Vagina (tissue), 2 donors: ENCODE results near the gene DCD. TPM values are rescaled to one million over a fixed set of nuclear protein-coding genes. Genes with fewer than 3 reads are reported as not detected.

ENCODE experiments used
- DNase-seq, 2 donors: peaks; one replicate each; pipeline ENCODE4 v3.0.0-alpha.2; 2017; ENCODE audit errors: extremely low spot score in 2 of 2
- H3K27ac ChIP-seq: fragments of 200-600 bp; sonication (generic); one replicate; pipeline ENCODE4 v1.5.1; 2019
- H3K27me3 ChIP-seq: fragments of 200-600 bp; sonication (generic); one replicate; pipeline ENCODE4 v1.5.1; 2019
- H3K36me3 ChIP-seq, 2 donors: fragments of 200-600 bp; sonication (generic); one replicate each; pipeline ENCODE4 v1.5.1; 2017 to 2019
- H3K4me1 ChIP-seq: fragments of 200-600 bp; sonication (generic); one replicate; pipeline ENCODE4 v1.5.1; 2019
- H3K4me3 ChIP-seq, 2 donors: fragments of 200-600 bp; sonication (generic); 1 replicate in 1 of 2; 2 replicates in 1 of 2; pipeline ENCODE4 v1.5.1; 2016 to 2019
- H3K9me3 ChIP-seq: fragments of 200-600 bp; sonication (generic); one replicate; pipeline ENCODE4 v1.5.1; 2019
- CTCF ChIP-seq, 3 experiments: fragments of 450-650 bp in 2 of 3; fragments of 200-600 bp in 1 of 3; sonication (generic) in 1 of 3; IDR thresholded peaks; one replicate each; pipeline ENCODE4 v1.5.1; 2017 to 2019; ENCODE audit warnings: antibody characterized with exemption in 3 of 3, mild to moderate bottlenecking in 2 of 3, moderate library complexity in 2 of 3
- POLR2A ChIP-seq, 2 donors: fragments of 450-650 bp; IDR thresholded peaks; one replicate each; pipeline ENCODE4 v1.6.1; 2017; ENCODE audit warnings: antibody characterized with exemption in 2 of 2, mild to moderate bottlenecking in 2 of 2, moderate library complexity in 2 of 2
- POLR2AphosphoS5 ChIP-seq, 2 donors: sonication (generic); formaldehyde crosslinking; IDR thresholded peaks; one replicate each; pipeline ENCODE4 v1.9.0; 2017; ENCODE audit warnings: antibody characterized with exemption in 2 of 2, mild to moderate bottlenecking in 2 of 2, low read depth in 1 of 2; ENCODE audit not compliant: insufficient read depth in 1 of 2
- intact Hi-C: fragments of 100-400 bp; cut with DNase I; formaldehyde crosslinking; loops from one replicate; pipeline ENCODE4 v1.15.1; 2023
- total RNA-seq: library from RNA; depleted of rRNA; stranded (reverse); fragments of >200 nt; gene quantifications from one replicate; pipeline ENCODE4 v1.2.3, GENCODE V29; 2016

DCD gene
- total RNA-seq, 1 donor from 2014 or later, result not detected

- Histone ChIP-seq H3K27ac (no peak overlapping the region), H3K4me1 (no peaks in the 10 kb centered on the region), H3K4me3 (no peak overlapping the region), H3K27me3 (no peaks in the 10 kb centered on the region), H3K36me3 (no peaks in the 10 kb centered on the region), H3K9me3 (no peaks in the 10 kb centered on the region)
- no peak for DNase-seq
- TF ChIP-seq POLR2AphosphoS5 (IDR thresholded peaks at IDR 0.05; ENCODE audit: insufficient read depth in 1 of 2, low read depth in 1 of 2) (no peak), CTCF (IDR thresholded peaks at IDR 0.05) (no peak), POLR2A (IDR thresholded peaks at IDR 0.05) (no peak)
- intact Hi-C loops, result no loop called here
Measured at GRCh38 chr12:54662026-54662425, 13.9 kb upstream of the DCD start.

GRCh38 chr12:54661048-54661447, 12.9 kb upstream of the DCD start:
- DNase-seq, result no peak
- no peaks in the 10 kb centered on the region for H3K36me3 ChIP-seq
- H3K27ac ChIP-seq, result no peak overlapping the region
- H3K4me3 ChIP-seq, result no peak overlapping the region
- no peaks in the 10 kb centered on the region for H3K9me3 ChIP-seq
- TF ChIP-seq POLR2A (IDR thresholded peaks at IDR 0.05) (no peak), POLR2AphosphoS5 (IDR thresholded peaks at IDR 0.05; ENCODE audit: insufficient read depth in 1 of 2, low read depth in 1 of 2) (no peak), CTCF (IDR thresholded peaks at IDR 0.05) (no peak)
- intact Hi-C loops, result no loop called here
- no peaks in the 10 kb centered on the region for H3K4me1 ChIP-seq
- no peaks in the 10 kb centered on the region for H3K27me3 ChIP-seq

GRCh38 chr12:54660320-54660962, 12.3 kb upstream of the DCD start:
- no peak for DNase-seq
- H3K9me3 ChIP-seq, result no peaks in the 10 kb centered on the region
- intact Hi-C loops, result no loop called here
- H3K27me3 ChIP-seq, result no peaks in the 10 kb centered on the region
- no peak for TF ChIP-seq CTCF (IDR thresholded peaks at IDR 0.05)
- no peak for TF ChIP-seq POLR2AphosphoS5 (IDR thresholded peaks at IDR 0.05; ENCODE audit: insufficient read depth in 1 of 2, low read depth in 1 of 2)
- TF ChIP-seq POLR2A (IDR thresholded peaks at IDR 0.05), result no peak
- no peak overlapping the region for H3K27ac ChIP-seq
- no peaks in the 10 kb centered on the region for H3K36me3 ChIP-seq
- H3K4me3 ChIP-seq, result no peak overlapping the region
- no peaks in the 10 kb centered on the region for H3K4me1 ChIP-seq

- DNase-seq, result no peak
- Histone ChIP-seq H3K9me3 (no peaks in the 10 kb centered on the region), H3K4me3 (no peak overlapping the region), H3K27me3 (no peaks in the 10 kb centered on the region), H3K36me3 (no peaks in the 10 kb centered on the region), H3K4me1 (no peaks in the 10 kb centered on the region), H3K27ac (no peak overlapping the region)
- TF ChIP-seq POLR2A (IDR thresholded peaks at IDR 0.05), result no peak
- intact Hi-C loops, result no loop called here
Measured at GRCh38 chr12:54658306-54659264, 10.4 kb upstream of the DCD start.

- Histone ChIP-seq H3K27me3 (no peaks in the 10 kb centered on the region), H3K4me1 (no peaks in the 10 kb centered on the region), H3K9me3 (no peaks in the 10 kb centered on the region), H3K4me3 (no peak overlapping the region), H3K27ac (no peak overlapping the region), H3K36me3 (no peaks in the 10 kb centered on the region)
- intact Hi-C loops, result no loop called here
- no peak for DNase-seq
- TF ChIP-seq POLR2A (IDR thresholded peaks at IDR 0.05) (no peak), CTCF (IDR thresholded peaks at IDR 0.05) (no peak), POLR2AphosphoS5 (IDR thresholded peaks at IDR 0.05; ENCODE audit: insufficient read depth in 1 of 2, low read depth in 1 of 2) (no peak)
Measured at GRCh38 chr12:54657105-54657607, 9.0 kb upstream of the DCD start.
